Choroid plexus epithelial cell (primary cell): ENCODE data around the gene GPR183.
"Not testable (repeated sequence)": the region's sequence is repeated elsewhere in the genome, so short reads cannot be mapped to it uniquely, and the experiment has no call there.

Experiments used
- DNase-seq: peaks from one replicate; pipeline ENCODE4 v3.0.0-alpha.2; 2010; ENCODE audit warnings: low read depth
- H3K4me3 ChIP-seq: 2 replicates; pipeline ENCODE4 v1.5.1; 2011; ENCODE audit warnings: low read depth, mild to moderate bottlenecking, control low read depth, low read length, moderate library complexity
- CTCF ChIP-seq: conservative IDR thresholded peaks from 2 replicates; pipeline ENCODE4 v1.5.1; 2011; ENCODE audit warnings: low read depth, mild to moderate bottlenecking, control low read depth, inconsistent platforms, low read length, moderate library complexity

Gene GPR183

GRCh38 chr13:99255271-99255670 lies 51.9 kb downstream of the GPR183 start:
- TF ChIP-seq CTCF: no peak
- no peak for DNase-seq
- no peak overlapping the region for H3K4me3 ChIP-seq

- DNase-seq: no peak
- TF ChIP-seq CTCF: no peak
- no peak overlapping the region for H3K4me3 ChIP-seq
These were observed 52.4 kb downstream of the GPR183 start for GRCh38 chr13:99254830-99255229.

- DNase-seq: no peak
- H3K4me3 ChIP-seq: no peak overlapping the region
- no peak for TF ChIP-seq CTCF
These were observed 55.3 kb downstream of the GPR183 start for GRCh38 chr13:99251921-99252320.

GRCh38 chr13:99250982-99251825 lies 56.0 kb downstream of the GPR183 start:
- no peak for TF ChIP-seq CTCF
- no peak overlapping the region for H3K4me3 ChIP-seq
- no peak for DNase-seq

- not testable (repeated sequence) for DNase-seq, H3K4me3 ChIP-seq
These were observed 57.6 kb downstream of the GPR183 start for GRCh38 chr13:99249606-99250005.

- DNase-seq, H3K4me3 ChIP-seq: not testable (repeated sequence)
These were observed 58.0 kb downstream of the GPR183 start for GRCh38 chr13:99249178-99249577.

- no peak for DNase-seq
- no peak for TF ChIP-seq CTCF
- H3K4me3 ChIP-seq: no peak overlapping the region
These were observed 61.1 kb downstream of the GPR183 start for GRCh38 chr13:99246100-99246499.
